Stomach smooth muscle (tissue), 2 donors: ENCODE data around the gene PDZD7.

Experiments
- H3K27ac ChIP-seq: one replicate; pipeline ENCODE4 v1.7.0; 2013; ENCODE audit warnings: mild to moderate bottlenecking, low read length, inconsistent platforms
- H3K27me3 ChIP-seq, 2 donors: one replicate each; pipeline ENCODE4 v1.7.0; 2013; ENCODE audit warnings: low read length in 2 of 2; ENCODE audit not compliant: insufficient read depth in 2 of 2, control insufficient read depth in 1 of 2
- H3K36me3 ChIP-seq, 2 donors: one replicate each; pipeline ENCODE4 v1.7.0; 2013; ENCODE audit warnings: low read length in 2 of 2; ENCODE audit not compliant: control insufficient read depth in 2 of 2, insufficient read depth in 2 of 2
- H3K4me1 ChIP-seq: one replicate; pipeline ENCODE4 v1.7.0; 2013; ENCODE audit warnings: low read length; ENCODE audit not compliant: control insufficient read depth, insufficient read depth
- H3K4me3 ChIP-seq, 2 donors: one replicate each; pipeline ENCODE4 v1.7.0; 2013; ENCODE audit warnings: low read length in 2 of 2
- H3K9ac ChIP-seq, 2 donors: one replicate each; pipeline ENCODE4 v1.7.0; 2013; ENCODE audit warnings: low read length in 2 of 2, mild to moderate bottlenecking in 1 of 2
- H3K9me3 ChIP-seq, 2 donors: one replicate each; pipeline ENCODE4 v1.7.0; 2013; ENCODE audit warnings: low read length in 2 of 2; ENCODE audit not compliant: control insufficient read depth in 2 of 2
- donor health status: healthy.
- donor health status: Pancreatic carcinoma.

The PDZD7 gene

DNA sequence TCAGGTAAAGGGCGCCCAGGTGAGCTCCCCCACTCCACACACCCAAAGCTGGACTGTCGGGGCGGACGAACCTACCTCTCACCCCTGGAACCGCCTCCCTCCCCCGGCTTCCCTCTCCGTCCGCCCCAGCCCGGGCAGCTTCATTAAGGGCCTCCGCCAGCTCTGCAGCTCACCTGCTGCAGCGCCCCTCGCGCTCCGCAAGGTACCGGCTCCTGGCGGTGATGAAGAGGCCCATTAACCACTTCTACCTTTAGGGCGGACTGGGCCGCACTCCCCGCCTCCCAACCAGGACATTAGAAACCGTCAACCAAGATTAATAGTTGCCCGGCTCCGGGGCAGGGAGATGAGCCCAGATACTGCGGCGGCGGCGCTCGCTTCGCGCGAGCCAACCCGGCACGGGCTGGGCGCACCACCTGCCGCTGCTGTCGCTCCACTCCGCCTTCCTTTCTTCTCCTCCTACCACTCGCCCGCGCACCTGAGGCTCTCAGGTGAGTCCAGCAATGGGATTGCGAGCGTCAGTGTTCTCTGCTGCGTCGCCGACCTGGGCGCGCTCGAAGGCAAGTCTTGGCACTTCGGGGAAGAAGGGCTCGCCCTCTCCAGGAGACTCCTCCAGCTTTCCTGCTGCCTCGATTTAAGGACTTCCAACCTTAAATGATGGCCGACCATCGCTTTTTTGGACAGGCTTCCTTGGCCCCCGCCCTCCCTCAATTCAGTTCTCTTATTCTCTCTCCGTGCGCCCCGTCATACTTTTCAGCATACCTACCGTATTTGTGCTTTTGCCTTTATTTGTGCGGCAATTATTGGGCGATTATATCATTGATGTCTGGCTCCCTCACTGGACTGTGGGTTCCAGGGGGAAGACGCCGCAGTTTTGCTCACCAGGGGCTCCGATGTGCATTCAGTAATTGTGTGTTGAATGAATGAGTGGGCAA is 17.3 kb upstream of the PDZD7 start:
- Histone ChIP-seq H3K4me1 (peaks cover 13% of the 10 kb centered on the region), H3K27ac (no peak overlapping the region), H3K9me3 (no peaks in the 10 kb centered on the region), H3K36me3 (no peaks in the 10 kb centered on the region), H3K9ac (no peak overlapping the region), H3K4me3 (no peak overlapping the region), H3K27me3 (peaks cover 50 to 58% of the 10 kb centered on the region in 2 donors)

DNA sequence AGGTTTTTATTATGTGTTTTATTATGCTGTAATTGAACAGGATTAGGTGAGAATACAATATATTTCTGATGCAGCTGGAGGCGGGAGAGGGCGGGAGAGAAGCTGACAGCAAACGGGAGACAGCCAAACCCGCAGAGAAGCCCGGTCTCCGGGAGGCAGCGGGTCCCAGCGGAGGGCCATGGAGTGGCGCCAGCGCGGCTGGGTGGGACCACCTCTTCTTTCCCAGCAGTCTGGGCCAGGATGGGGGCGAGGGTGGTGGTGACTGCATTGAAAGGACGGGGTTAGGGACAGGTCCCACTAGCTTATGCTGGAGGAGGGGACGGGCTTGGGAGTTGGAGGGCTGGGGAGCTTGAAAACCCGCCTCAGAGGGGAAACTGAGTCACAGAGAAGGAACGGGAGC is 16.3 kb upstream of the PDZD7 start:
- peaks cover 20% of the 10 kb centered on the region for H3K4me1 ChIP-seq
- no peaks in the 10 kb centered on the region for H3K9me3 ChIP-seq
- no peak overlapping the region for H3K4me3 ChIP-seq
- H3K27me3 ChIP-seq: peaks cover 49 to 56% of the 10 kb centered on the region in 2 donors
- H3K27ac ChIP-seq: no peak overlapping the region
- H3K36me3 ChIP-seq: no peaks in the 10 kb centered on the region
- H3K9ac ChIP-seq: no peak overlapping the region

DNA sequence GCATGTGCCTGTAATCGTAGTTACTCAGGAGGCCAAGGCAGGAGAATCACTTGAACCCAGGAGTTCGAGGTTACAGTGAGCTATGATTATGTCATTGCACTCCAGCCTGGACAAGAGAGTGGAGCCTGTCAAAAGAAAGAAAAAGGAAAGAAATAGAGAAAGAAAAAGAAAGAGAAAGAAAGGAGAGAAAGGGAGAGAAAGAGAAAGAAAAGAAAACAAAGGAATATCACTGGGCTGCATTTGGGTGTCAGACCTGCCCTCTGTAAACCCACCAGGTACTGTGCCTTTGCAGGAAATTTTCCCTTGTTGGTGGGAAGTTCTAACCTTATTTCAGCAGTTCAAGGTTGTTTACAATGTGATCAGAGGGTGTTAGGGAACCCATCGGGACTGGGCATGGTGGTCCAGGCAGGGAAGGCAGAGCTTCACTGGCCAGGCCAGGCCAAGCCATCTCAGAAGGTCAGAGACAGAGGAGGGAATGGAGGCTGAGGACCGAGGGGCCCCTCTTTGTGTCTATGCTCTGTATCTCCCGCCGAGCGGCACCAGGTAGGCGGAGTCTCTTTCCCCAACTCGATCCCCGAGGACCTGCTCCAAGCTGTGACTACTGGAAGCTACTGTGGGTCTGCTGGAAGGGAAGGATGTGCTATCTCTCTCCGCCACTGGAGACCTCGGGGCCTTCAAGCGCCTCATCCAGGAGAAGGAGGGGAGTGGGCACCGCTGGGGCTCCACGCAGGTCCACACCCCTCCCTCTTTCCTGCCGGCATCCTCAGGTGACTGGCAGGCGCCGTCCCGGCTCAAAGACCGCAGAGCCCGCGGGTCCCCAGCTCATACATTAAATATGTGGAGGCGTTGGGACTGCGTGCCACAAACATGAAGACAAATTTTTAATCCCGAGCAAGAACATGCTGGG is 15.7 kb upstream of the PDZD7 start:
- Histone ChIP-seq H3K9ac (no peak overlapping the region), H3K27ac (no peak overlapping the region), H3K4me3 (no peak overlapping the region), H3K9me3 (no peaks in the 10 kb centered on the region), H3K27me3 (peaks cover 44 to 49% of the 10 kb centered on the region in 2 donors), H3K4me1 (peaks cover 24% of the 10 kb centered on the region), H3K36me3 (no peaks in the 10 kb centered on the region)

DNA sequence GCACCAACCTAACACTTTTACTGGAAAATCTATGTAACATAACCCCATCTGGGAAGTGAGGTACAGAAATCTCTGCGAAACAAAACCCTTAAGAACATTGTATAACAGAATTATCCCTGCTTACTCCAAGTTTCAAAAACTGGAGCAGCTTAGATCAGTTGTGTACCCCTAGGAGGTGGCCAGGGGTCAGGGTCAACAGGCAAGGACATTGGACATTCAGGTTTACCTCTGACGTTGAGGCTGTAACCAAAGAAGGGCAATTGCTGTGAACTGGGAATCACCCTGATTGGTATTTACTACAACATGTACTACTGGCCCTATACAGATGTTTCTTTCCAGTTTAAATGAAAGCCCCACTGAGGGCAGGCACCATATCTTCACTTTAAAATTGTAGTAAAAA is 13.2 kb upstream of the PDZD7 start:
- peaks cover 21% of the 10 kb centered on the region for H3K4me1 ChIP-seq
- no peaks in the 10 kb centered on the region for H3K9me3 ChIP-seq
- H3K36me3 ChIP-seq: peaks cover 5 to 7% of the 10 kb centered on the region in 2 donors
- H3K27ac ChIP-seq: no peak overlapping the region
- peaks cover 25 to 29% of the 10 kb centered on the region in 2 donors for H3K27me3 ChIP-seq
- no peak overlapping the region for H3K9ac ChIP-seq
- H3K4me3 ChIP-seq: no peak overlapping the region

DNA sequence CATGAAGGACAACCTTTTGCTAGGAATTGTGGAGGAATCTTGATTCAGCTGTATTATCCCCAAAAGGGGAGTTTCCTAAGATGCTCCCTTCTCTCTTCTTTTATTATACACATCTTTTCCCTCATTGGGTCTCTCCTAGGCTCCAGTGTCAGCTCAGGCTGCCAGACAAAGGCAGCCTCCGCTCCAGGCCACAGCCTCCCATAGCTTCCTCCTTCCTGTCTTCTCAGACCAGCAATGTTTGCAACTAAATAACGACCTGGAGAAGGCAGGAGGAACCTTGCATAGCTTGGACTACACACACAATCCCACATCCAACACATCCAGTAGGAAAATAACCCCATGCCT is 12.4 kb upstream of the PDZD7 start:
- Histone ChIP-seq H3K27me3 (peaks cover 17 to 21% of the 10 kb centered on the region in 2 donors), H3K9ac (peak overlapping the region; percentile 65 to 82), H3K36me3 (peaks cover 8 to 13% of the 10 kb centered on the region in 2 donors), H3K9me3 (no peaks in the 10 kb centered on the region), H3K27ac (peak overlapping the region; percentile 84), H3K4me1 (peaks cover 18% of the 10 kb centered on the region), H3K4me3 (peak overlapping the region; percentile 53 to 85)

DNA sequence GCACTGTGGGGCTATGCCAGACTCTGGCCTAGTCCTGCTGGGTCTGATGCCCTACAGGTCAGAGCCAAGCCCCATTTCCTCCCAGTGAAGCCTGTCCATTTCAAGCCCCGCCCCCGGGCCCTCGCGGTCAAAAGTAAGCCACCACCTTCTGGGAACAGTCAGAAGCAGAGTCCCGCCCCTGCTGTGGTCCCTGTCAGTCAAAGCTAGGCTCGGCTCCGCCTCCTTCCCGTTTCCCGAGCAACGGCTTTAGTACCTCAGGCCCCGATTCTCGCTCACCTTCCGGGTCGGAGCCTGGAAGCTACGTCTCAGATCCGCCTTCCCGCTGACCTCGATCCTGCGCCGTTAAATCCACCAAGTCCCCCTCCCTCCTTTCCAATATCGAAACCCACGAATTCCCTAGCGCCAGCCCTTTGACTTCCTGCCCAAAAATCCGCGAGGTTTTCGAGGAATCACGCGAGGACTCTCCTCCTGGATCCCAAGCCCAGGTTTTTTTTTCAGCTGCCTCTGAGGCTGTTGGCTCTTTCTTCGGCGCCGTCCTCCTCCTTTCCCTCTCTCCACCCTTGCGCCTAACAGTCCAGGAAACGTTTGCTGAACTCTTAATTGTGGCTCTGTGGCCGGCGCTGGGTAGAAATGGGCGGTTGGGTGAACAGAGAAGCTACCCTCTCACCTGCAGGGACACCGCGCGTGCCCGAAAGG is 11.9 kb upstream of the PDZD7 start:
- peak overlapping the region; percentile 84 for H3K27ac ChIP-seq
- H3K9me3 ChIP-seq: no peaks in the 10 kb centered on the region
- peak overlapping the region; percentile 53 to 85 for H3K4me3 ChIP-seq
- peak overlapping the region; percentile 65 to 82 for H3K9ac ChIP-seq
- H3K27me3 ChIP-seq: peaks cover 12 to 17% of the 10 kb centered on the region in 2 donors
- H3K4me1 ChIP-seq: peaks cover 18% of the 10 kb centered on the region
- peaks cover 8 to 18% of the 10 kb centered on the region in 2 donors for H3K36me3 ChIP-seq

DNA sequence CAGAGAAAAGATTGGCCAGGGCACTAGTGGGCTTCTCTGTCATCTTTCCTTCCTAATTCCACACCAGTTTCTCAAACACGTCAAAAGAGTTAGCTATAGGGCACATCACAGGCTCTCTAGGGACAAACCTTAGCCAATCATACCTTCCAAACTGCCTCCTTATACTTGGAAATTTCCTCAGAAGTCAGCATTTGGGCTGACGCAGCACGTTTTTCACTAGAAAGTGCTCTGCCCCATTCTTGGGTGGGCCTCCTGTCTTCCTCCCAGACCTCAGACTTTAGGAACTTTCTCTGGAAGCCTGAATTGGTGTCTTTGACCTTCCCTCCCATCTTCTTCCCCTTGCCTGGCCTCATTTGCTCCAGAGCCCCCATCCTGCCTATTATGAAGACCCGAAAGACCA is 11.2 kb upstream of the PDZD7 start:
- peaks cover 5 to 10% of the 10 kb centered on the region in 2 donors for H3K27me3 ChIP-seq
- H3K9me3 ChIP-seq: no peaks in the 10 kb centered on the region
- peak overlapping the region; percentile 84 for H3K27ac ChIP-seq
- peaks cover 18% of the 10 kb centered on the region for H3K4me1 ChIP-seq
- H3K9ac ChIP-seq: peak overlapping the region; percentile 65 to 82
- H3K36me3 ChIP-seq: peaks cover 14 to 25% of the 10 kb centered on the region in 2 donors
- H3K4me3 ChIP-seq: peak overlapping the region; percentile 53 to 85

DNA sequence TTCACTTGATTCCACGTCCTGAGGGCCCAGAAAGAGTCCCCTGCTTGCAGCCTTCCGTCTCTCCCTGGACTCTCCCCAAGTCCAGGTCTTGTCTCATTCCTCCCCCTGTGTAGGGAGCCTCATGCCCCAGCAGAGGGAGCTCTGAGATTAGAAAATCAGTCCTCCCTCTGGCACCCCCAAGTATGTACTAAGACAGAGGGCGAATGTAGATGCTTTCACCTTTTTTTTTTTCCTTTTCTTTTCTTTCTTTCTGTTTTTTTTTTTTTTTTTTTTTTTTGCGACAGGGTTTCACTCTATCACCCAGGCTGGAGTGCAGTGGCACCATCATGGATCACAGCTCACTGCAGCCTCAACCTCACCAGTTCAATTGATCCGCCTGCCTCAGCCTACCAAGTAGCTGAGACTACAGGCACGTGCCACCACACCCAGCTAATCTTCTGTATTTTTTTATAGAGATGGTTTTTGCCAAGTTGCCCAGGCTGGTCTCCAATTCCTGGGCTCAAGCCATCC is 10.4 kb upstream of the PDZD7 start:
- peaks cover 0 to 3% of the 10 kb centered on the region in 2 donors for H3K27me3 ChIP-seq
- no peaks in the 10 kb centered on the region for H3K9me3 ChIP-seq
- no peak overlapping the region for H3K4me3 ChIP-seq
- no peak overlapping the region for H3K27ac ChIP-seq
- H3K4me1 ChIP-seq: peaks cover 18% of the 10 kb centered on the region
- no peak overlapping the region for H3K9ac ChIP-seq
- H3K36me3 ChIP-seq: peaks cover 22 to 34% of the 10 kb centered on the region in 2 donors

DNA sequence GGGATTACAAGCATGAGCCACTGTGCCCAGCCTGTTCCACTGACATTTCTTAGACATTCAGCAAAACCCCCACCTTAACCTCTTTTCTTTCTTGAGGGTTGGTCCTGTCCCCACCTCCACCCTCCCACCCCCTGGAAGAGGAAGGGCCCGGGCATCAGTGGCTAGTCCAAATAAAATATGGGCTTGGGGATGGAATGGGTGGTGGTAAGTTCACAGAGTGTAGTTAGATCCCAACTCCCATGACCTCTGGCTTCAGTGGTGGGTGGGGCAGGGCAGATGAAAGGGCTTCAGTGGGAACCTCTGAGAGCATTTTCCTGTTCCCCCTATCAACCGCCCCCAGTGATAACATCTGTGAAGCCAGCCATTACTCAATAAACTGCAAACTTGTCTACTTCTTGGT is 9.9 kb upstream of the PDZD7 start:
- H3K9me3 ChIP-seq: no peaks in the 10 kb centered on the region
- H3K27ac ChIP-seq: no peak overlapping the region
- no peak overlapping the region for H3K9ac ChIP-seq
- H3K27me3 ChIP-seq: peaks cover 0 to 3% of the 10 kb centered on the region in 2 donors
- peaks cover 27 to 38% of the 10 kb centered on the region in 2 donors for H3K36me3 ChIP-seq
- H3K4me1 ChIP-seq: peaks cover 18% of the 10 kb centered on the region
- no peak overlapping the region for H3K4me3 ChIP-seq

DNA sequence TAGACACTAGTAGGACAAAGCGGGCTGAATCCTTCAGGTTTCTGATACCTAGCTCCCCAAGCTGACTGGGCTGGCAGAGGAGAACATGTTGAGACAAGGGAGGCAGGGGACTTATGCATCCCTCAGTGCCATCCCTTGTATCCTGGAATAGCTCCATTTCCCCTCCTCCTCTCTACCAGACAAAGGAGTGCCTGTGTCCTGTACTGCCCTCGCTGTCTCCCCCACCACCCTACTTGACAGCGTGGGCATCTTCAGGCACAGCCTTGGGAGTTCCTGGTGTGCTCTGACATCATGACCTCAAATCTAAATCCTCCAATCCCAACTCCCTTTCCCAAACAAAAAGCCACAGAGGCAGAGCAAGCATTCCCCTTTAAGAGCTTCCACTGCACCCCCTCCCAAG is 9.1 kb upstream of the PDZD7 start:
- no peaks in the 10 kb centered on the region for H3K27me3 ChIP-seq
- peaks cover 33 to 44% of the 10 kb centered on the region in 2 donors for H3K36me3 ChIP-seq
- H3K27ac ChIP-seq: no peak overlapping the region
- H3K4me1 ChIP-seq: peaks cover 18% of the 10 kb centered on the region
- H3K4me3 ChIP-seq: no peak overlapping the region
- H3K9me3 ChIP-seq: no peaks in the 10 kb centered on the region
- no peak overlapping the region for H3K9ac ChIP-seq
